Activated CD4-positive, alpha-beta T cell treated with anti-CD3 and anti-CD28 coated beads for 36 hours (primary cell): ENCODE measurements around the gene CHCHD6. TPM values are rescaled to one million over a fixed set of nuclear protein-coding genes. Genes with fewer than 3 reads are reported as not detected.

Experiments used
- ATAC-seq: fragments of 200-7000 bp; cut with Tn5 transposase; one replicate; pipeline ENCODE4 v1.10.0; 2021; ENCODE audit warnings: mild to moderate bottlenecking, moderate library complexity
- CTCF ChIA-PET: fragments of 350-600 bp; sonication (Branson Sonifier 250); formaldehyde crosslinking; loops from one replicate; lab custom pipeline; 2021; ENCODE audit warnings: antibody characterized with exemption; lab: Charles Lee
- POLR2A ChIA-PET: fragments of 350-600 bp; sonication (Branson Sonifier 250); formaldehyde crosslinking; loops from one replicate; lab custom pipeline; 2021; ENCODE audit warnings: antibody characterized with exemption, inconsistent platforms; lab: Charles Lee
- DNase-seq: peaks from one replicate; pipeline ENCODE4 v3.0.0-alpha.2; 2020
- H3K27ac Mint-ChIP-seq: one replicate; pipeline ENCODE4 v1.8.0; 2021; ENCODE audit warnings: mixed read lengths
- H3K27me3 Mint-ChIP-seq: one replicate; pipeline ENCODE4 v1.8.0; 2021; ENCODE audit warnings: mixed read lengths
- H3K36me3 Mint-ChIP-seq: one replicate; pipeline ENCODE4 v1.8.0; 2021; ENCODE audit warnings: low read depth, mixed read lengths
- H3K4me1 Mint-ChIP-seq: one replicate; pipeline ENCODE4 v1.8.0; 2021; ENCODE audit warnings: mixed read lengths
- H3K4me3 Mint-ChIP-seq: one replicate; pipeline ENCODE4 v1.8.0; 2021; ENCODE audit warnings: mild to moderate bottlenecking, moderate library complexity, mixed read lengths
- H3K9me3 Mint-ChIP-seq: one replicate; pipeline ENCODE4 v1.8.0; 2021; ENCODE audit warnings: low read depth, mixed read lengths
- intact Hi-C, 2 experiments: fragments of 100-400 bp; cut with DNase I in 1 of 2; cut with micrococcal nuclease in 1 of 2; formaldehyde crosslinking; loops; one replicate each; pipeline versions ENCODE4 v1.14.2 to v1.15.1; 2022 to 2024; cut with DNase I, micrococcal nuclease
- total RNA-seq, 2 experiments: library from RNA; stranded (reverse); gene quantifications; one replicate each; pipeline ENCODE4 v1.2.3, GENCODE V29; 2021

The CHCHD6 gene
- total RNA-seq, 2 experiments from 2014 or later = 17.1 to 17.7 TPM

GRCh38 chr3:126998728-126999127 is 294.7 kb downstream of the CHCHD6 start:
- CTCF ChIA-PET = interaction anchor here (0.6 to 1.2 kb wide), 2 partner anchors 16 to 476 kb away, joined by 3 to 5 read pairs; partner anchors contain the start of gene PLXNA1
- intact Hi-C loops = no loop called here

GRCh38 chr3:126999383-126999782 is 295.3 kb downstream of the CHCHD6 start:
- ATAC-seq (no peak), DNase-seq (no peak)
- Mint-ChIP-seq H3K36me3 (no peaks in the 10 kb centered on the region), H3K9me3 (no peaks in the 10 kb centered on the region), H3K27me3 (no peaks in the 10 kb centered on the region), H3K4me1 (no peaks in the 10 kb centered on the region), H3K27ac (no peak overlapping the region), H3K4me3 (no peak overlapping the region)
- ChIA-PET CTCF (no interaction called here), POLR2A (no interaction called here)
- intact Hi-C loops = no loop called here

More at GRCh38 chr3:126998728-126999127, 294.7 kb downstream of the CHCHD6 start:
- no peak overlapping the region for H3K27ac Mint-ChIP-seq
- DNase-seq (no peak), ATAC-seq (no peak)
- no peaks in the 10 kb centered on the region for H3K9me3 Mint-ChIP-seq
- no peak overlapping the region for H3K4me3 Mint-ChIP-seq
- no peaks in the 10 kb centered on the region for H3K36me3 Mint-ChIP-seq
- POLR2A ChIA-PET = no interaction called here
- H3K27me3 Mint-ChIP-seq = no peaks in the 10 kb centered on the region
- no peaks in the 10 kb centered on the region for H3K4me1 Mint-ChIP-seq

- intact Hi-C loops = no loop called here
- ATAC-seq (no peak), DNase-seq (no peak)
- H3K9me3 Mint-ChIP-seq = no peaks in the 10 kb centered on the region
- no peak overlapping the region for H3K4me3 Mint-ChIP-seq
- POLR2A ChIA-PET = no interaction called here
- H3K36me3 Mint-ChIP-seq = no peaks in the 10 kb centered on the region
- no peaks in the 10 kb centered on the region for H3K27me3 Mint-ChIP-seq
- H3K27ac Mint-ChIP-seq = no peak overlapping the region
- CTCF ChIA-PET = no interaction called here
- H3K4me1 Mint-ChIP-seq = no peaks in the 10 kb centered on the region
Observed at GRCh38 chr3:127000119-127000518, 296.1 kb downstream of the CHCHD6 start.

GRCh38 chr3:127000761-127001160 is 296.7 kb downstream of the CHCHD6 start:
- no peak for ATAC-seq
- Mint-ChIP-seq H3K4me1 (no peaks in the 10 kb centered on the region), H3K9me3 (no peaks in the 10 kb centered on the region), H3K27ac (no peak overlapping the region), H3K36me3 (no peaks in the 10 kb centered on the region), H3K27me3 (no peaks in the 10 kb centered on the region), H3K4me3 (no peak overlapping the region)
- ChIA-PET CTCF (no interaction called here), POLR2A (no interaction called here)
- intact Hi-C loops = no loop called here
- no peak for DNase-seq

GRCh38 chr3:127001486-127002194 is 297.6 kb downstream of the CHCHD6 start:
- CTCF ChIA-PET = no interaction called here
- Mint-ChIP-seq H3K27ac (no peak overlapping the region), H3K27me3 (no peaks in the 10 kb centered on the region), H3K36me3 (no peaks in the 10 kb centered on the region), H3K9me3 (no peaks in the 10 kb centered on the region), H3K4me1 (no peaks in the 10 kb centered on the region), H3K4me3 (no peak overlapping the region)
- intact Hi-C loops = no loop called here
- no peak for DNase-seq
- ATAC-seq = no peak
- POLR2A ChIA-PET = no interaction called here

GRCh38 chr3:127002195-127003174 is 298.4 kb downstream of the CHCHD6 start:
- H3K27ac Mint-ChIP-seq = no peak overlapping the region
- CTCF ChIA-PET = no interaction called here
- no peak overlapping the region for H3K4me3 Mint-ChIP-seq
- no peaks in the 10 kb centered on the region for H3K36me3 Mint-ChIP-seq
- H3K9me3 Mint-ChIP-seq = no peaks in the 10 kb centered on the region
- POLR2A ChIA-PET = no interaction called here
- H3K27me3 Mint-ChIP-seq = no peaks in the 10 kb centered on the region
- intact Hi-C loops = no loop called here
- DNase-seq = peak; percentile 20
- H3K4me1 Mint-ChIP-seq = no peaks in the 10 kb centered on the region
- no peak for ATAC-seq

- POLR2A ChIA-PET = no interaction called here
- no peaks in the 10 kb centered on the region for H3K27me3 Mint-ChIP-seq
- no peak overlapping the region for H3K27ac Mint-ChIP-seq
- CTCF ChIA-PET = no interaction called here
- DNase-seq (no peak), ATAC-seq (no peak)
- intact Hi-C loops = no loop called here
- no peaks in the 10 kb centered on the region for H3K4me1 Mint-ChIP-seq
- no peaks in the 10 kb centered on the region for H3K36me3 Mint-ChIP-seq
- H3K9me3 Mint-ChIP-seq = no peaks in the 10 kb centered on the region
- H3K4me3 Mint-ChIP-seq = no peak overlapping the region
Observed at GRCh38 chr3:127003175-127003555, 299.1 kb downstream of the CHCHD6 start.

GRCh38 chr3:127003601-127004280 is 299.7 kb downstream of the CHCHD6 start:
- ChIA-PET POLR2A (no interaction called here), CTCF (no interaction called here)
- ATAC-seq (no peak), DNase-seq (no peak)
- no peaks in the 10 kb centered on the region for H3K4me1 Mint-ChIP-seq
- H3K9me3 Mint-ChIP-seq = no peaks in the 10 kb centered on the region
- intact Hi-C loops = no loop called here
- H3K27ac Mint-ChIP-seq = no peak overlapping the region
- no peaks in the 10 kb centered on the region for H3K27me3 Mint-ChIP-seq
- no peaks in the 10 kb centered on the region for H3K36me3 Mint-ChIP-seq
- H3K4me3 Mint-ChIP-seq = no peak overlapping the region

GRCh38 chr3:127004641-127005397 is 300.8 kb downstream of the CHCHD6 start:
- ATAC-seq = no peak
- H3K27ac Mint-ChIP-seq = no peak overlapping the region
- intact Hi-C loops = no loop called here

GRCh38 chr3:127005864-127006500 is 301.9 kb downstream of the CHCHD6 start:
- DNase-seq = no peak
- intact Hi-C loops = no loop called here
- POLR2A ChIA-PET = no interaction called here
- H3K4me1 Mint-ChIP-seq = no peaks in the 10 kb centered on the region
- H3K4me3 Mint-ChIP-seq = no peak overlapping the region
- no peaks in the 10 kb centered on the region for H3K9me3 Mint-ChIP-seq
- H3K27ac Mint-ChIP-seq = no peak overlapping the region
- no peaks in the 10 kb centered on the region for H3K27me3 Mint-ChIP-seq
- ATAC-seq = no peak
- CTCF ChIA-PET = no interaction called here
- no peaks in the 10 kb centered on the region for H3K36me3 Mint-ChIP-seq

More at GRCh38 chr3:127004641-127005397, 300.8 kb downstream of the CHCHD6 start:
- no peak for DNase-seq
- Mint-ChIP-seq H3K27me3 (no peaks in the 10 kb centered on the region), H3K9me3 (no peaks in the 10 kb centered on the region), H3K4me1 (no peaks in the 10 kb centered on the region), H3K36me3 (no peaks in the 10 kb centered on the region), H3K4me3 (no peak overlapping the region)
- ChIA-PET CTCF (no interaction called here), POLR2A (no interaction called here)
